HG02943 (cell line): Measurements from ENCODE around the gene UBTFL1.
"Not testable (repeated sequence)": the region's sequence is repeated elsewhere in the genome, so short reads cannot be mapped to it uniquely, and the experiment has no call there.

Experiments used
- ATAC-seq: cut with Tn5 transposase; IDR thresholded peaks from one replicate; pipeline ENCODE4 v1.9.1; 2021; ENCODE audit warnings: mild to moderate bottlenecking, low read depth, moderate library complexity; ENCODE audit not compliant: unreplicated experiment

UBTFL1 gene, protein sequence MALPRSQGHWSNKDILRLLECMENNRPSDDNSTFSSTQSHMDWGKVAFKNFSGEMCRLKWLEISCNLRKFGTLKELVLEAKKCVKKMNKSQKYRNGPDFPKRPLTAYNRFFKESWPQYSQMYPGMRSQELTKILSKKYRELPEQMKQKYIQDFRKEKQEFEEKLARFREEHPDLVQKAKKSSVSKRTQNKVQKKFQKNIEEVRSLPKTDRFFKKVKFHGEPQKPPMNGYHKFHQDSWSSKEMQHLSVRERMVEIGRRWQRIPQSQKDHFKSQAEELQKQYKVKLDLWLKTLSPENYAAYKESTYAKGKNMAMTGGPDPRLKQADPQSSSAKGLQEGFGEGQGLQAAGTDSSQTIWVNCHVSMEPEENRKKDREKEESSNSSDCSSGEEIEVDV

DNA sequence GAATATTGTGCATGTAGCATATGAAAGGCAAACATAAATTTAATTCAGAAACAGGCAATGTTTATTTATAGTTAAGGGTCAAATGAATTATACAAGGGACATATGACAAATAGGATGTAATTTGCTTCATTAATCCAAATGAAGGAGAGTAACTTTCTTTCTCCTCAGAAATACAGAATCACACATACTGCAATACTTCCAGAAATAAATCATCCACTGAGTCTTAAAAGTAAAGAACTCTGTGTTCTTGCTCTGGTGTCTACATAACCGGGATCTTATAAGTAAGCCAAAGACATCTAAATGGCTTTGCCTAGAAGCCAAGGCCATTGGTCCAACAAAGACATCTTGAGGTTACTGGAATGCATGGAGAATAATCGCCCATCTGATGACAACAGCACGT, at the start of gene UBTFL1:
TSS of gene UBTFL1 (plus strand) at position 301 of the 400 bp plus-strand sequence. CDS start at position 301, 0 bp downstream.
- ATAC-seq = not testable (repeated sequence)

DNA sequence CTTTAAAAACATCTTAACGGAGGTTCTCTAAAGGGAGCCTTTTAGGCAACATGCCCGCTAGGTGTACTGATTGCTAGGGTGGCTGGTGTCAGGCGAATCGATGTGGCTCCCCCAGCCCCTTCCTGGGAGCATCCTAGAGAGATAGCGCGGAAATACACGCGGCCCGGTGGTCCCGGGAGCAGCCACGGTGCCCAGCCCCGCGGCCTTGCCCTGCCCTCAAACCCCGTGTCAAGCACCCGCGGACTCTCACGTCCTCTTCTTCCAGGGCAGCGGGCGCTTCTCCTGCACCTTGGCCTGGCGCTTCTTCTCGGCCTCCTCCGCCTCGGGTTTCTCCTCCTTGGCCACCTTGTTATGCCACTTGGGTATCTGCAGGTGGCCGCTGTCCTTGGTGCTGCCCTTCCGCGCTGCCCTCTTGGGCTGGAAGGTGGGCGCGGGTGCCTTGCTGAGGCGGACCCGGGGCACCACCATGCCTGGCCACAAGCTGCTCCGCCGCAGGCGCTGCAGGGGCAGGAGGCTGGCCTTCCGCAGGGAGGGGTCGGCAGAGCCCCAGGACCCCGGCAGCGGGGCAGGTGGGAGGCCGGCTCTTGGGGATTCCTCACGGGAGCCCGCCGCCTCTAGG, 34.0 kb upstream of the UBTFL1 start:
- ATAC-seq = not testable (repeated sequence)

DNA sequence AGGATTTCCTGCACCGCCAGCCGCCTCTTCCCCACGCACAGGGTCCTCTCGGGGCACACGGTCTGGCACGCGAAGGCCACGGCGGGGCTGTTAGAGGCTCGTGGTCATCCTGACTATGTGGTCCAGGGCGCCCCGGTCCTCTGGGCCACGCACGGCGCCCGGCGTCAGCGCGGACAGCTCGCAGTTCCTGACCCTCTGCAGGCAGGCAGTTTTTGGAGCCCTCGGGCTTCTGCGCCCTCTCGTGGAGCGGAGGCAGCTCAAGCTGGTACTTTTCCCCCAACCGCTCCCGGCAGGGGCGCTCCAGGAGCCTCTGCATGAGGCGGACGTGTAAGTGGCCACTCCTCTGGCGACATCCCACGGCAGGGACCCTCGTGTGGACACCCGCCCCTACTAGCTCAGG, 33.4 kb upstream of the UBTFL1 start:
- not testable (repeated sequence) for ATAC-seq

DNA sequence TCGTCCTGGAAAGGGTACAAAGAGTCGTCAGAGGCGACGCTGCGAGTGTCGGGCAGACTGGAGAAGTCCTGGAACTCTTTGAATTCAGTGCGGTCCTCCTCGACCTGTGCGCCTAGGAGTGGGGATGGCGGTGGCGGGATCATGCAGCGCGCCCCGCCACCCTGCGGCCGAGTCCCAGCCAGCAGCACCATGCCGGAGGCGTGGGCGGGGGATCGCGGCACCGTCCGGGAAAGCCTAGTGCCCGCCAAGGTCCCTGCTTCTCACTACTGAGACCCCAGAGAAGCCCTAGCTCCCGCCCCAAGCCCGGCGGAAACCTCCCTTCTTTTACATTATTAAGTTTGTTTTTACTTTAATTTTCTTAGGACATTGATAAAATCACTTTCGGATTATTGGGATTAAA, 32.2 kb upstream of the UBTFL1 start:
- ATAC-seq = not testable (repeated sequence)

DNA sequence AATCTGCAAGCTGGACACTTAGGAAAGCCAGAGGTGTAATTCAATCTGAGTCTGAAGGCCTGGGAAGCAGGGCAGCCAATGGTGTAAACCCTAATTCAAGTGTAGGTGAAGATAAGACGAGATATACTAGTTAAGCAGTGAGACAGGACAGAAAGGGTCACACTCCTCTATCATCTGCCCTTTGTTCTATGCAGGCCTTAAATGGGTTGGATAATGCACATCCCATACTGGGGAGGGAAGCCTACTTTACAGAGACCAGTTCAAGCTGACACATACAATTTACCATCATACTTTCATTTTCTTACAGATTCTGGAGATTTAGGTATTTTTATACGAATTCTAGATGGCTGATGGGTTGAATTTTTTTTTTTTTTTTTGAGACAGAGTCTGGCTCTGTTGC, 3.0 kb downstream of the UBTFL1 start:
- ATAC-seq = not testable (repeated sequence)

DNA sequence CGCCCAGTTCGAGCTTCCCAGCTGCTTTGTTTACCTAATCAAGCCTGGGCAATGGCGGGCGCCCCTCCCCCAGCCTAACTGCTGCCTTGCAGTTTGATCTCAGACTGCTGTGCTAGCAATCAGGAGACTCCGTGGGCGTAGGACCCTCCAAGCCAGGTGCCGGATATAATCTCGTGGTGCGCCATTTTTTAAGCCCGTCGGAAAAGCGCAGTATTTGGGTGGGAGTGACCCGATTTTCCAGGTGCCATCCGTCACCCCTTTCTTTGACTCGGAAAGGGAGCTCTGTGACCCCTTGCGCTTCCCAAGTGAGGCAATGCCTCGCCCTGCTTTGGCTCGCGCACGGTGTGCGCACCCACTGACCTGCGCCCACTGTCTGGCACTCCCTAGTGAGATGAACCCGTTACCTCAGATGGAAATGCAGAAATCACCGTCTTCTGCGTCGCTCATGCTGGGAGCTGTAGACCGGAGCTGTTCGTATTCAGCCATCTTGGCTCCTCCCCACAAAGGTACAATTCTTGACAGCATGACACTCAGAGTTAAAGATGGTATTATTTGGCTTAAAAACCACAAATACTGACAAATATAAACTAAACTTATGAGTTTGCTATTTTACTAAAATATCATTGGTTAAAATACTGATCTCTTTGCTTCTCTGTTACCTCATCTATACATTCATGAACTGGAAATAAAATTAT, 9.6 kb downstream of the UBTFL1 start:
- not testable (repeated sequence) for ATAC-seq

DNA sequence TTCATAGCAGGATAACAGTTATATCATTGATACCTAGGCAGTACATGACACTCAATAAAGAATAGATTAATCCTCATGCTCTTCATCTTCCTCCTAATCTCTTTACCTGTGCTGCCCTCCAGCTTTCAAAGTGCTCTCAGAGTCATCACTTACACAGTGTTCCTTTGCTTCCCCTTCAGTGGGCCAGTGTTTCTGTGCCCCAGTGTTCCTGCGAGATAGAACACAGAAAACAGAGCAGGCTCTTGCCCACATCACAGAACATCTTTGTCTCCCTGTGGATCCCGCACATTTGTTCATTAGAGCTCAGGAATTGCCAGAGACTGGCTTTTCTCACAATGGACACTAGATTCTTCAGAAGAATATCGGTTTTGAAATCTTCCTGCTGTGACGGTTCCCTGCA, 12.5 kb downstream of the UBTFL1 start:
- ATAC-seq = not testable (repeated sequence)

DNA sequence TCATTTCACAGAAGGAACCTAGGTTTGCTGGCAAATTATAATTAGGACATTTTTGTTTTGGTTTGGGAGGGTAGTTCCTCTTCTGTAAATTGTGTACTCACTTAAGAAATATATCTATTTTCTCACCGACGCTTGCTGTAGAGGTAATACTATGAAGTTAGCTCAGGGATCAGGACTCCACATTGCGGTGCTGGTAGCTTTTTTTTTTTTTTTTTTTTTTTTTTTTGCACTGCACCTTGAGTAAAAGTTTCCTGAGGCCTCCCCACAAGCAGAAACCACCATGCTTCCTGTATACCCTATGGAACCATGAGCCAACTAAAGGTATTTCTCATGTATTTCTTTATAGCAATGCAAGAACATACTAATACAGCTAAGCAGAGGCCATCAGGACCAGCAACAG, 14.7 kb downstream of the UBTFL1 start:
- ATAC-seq = no peak

DNA sequence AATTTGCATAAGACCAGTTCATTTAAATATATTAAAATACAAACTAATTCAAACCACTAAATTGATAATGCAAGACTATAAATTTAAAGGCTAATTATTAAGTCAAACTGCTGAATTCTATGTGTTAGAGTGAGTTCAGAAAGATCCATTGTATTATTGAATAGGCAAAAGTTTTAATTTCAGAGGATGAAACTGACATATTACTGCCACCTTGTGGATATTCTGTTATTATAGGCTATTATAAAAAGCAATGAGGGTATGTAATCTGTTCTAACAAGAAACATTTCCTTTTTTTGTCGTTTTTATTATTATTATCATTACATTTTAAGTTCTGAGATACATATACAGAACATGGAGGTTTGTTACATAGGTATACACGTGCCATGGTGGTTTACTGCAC, 27.8 kb downstream of the UBTFL1 start:
- no peak for ATAC-seq

DNA sequence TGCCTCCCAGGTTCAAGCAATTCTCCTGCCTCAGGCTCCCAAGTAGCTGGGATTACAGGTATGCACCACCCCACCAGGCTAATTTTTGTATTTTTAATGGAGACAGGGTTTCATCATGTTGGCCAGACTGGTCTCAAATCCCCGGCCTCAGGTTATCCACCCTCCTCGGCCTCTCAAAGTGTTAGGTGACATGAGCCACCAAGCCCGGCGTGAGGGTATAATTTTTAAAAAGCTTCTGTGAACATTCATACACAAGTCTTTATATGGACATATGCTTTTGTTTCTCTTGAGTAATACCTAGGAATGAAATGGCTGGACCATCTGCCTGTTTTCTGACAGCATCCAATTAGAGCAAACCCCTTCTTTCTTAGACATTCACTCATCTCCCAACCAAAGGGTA, 34.4 kb downstream of the UBTFL1 start:
- no peak for ATAC-seq

DNA sequence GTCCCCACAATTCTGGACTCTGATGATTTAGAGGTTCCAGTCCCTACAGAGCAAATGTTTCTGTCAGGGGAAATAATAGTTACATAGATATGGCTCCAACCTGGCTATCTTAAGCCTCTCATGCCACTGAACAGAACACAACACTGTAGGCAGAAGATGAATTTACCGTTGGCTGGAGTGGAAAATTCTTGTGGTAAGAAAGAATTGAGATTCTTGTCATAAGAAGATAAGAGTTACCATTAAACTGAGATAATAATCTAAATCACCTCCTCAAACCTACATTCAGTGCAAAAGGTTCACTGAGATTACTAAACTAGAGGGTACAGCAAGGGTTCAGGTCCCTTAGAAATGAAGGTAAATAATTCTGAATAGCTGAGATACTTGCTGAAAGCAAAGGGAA, 38.6 kb downstream of the UBTFL1 start:
- ATAC-seq = no peak

DNA sequence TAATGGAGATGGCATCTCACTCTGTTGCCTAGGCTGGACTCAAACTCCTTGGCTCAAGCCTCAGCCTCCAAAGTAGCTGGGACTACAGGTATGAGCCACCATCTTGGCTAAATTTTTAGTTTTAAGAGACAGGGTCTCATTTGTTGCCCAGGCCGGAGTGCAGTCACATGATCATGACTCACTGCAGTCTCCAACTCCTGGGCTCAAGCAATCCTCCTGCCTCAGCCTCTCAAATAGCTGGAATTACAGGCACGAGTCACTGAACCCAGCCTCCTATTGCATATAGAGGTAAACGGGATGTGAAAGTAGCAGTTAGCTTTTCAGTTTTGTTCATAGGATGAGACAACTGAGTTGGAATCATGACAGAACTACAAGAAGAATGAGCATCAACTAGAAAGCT, 39.2 kb downstream of the UBTFL1 start:
- no peak for ATAC-seq

DNA sequence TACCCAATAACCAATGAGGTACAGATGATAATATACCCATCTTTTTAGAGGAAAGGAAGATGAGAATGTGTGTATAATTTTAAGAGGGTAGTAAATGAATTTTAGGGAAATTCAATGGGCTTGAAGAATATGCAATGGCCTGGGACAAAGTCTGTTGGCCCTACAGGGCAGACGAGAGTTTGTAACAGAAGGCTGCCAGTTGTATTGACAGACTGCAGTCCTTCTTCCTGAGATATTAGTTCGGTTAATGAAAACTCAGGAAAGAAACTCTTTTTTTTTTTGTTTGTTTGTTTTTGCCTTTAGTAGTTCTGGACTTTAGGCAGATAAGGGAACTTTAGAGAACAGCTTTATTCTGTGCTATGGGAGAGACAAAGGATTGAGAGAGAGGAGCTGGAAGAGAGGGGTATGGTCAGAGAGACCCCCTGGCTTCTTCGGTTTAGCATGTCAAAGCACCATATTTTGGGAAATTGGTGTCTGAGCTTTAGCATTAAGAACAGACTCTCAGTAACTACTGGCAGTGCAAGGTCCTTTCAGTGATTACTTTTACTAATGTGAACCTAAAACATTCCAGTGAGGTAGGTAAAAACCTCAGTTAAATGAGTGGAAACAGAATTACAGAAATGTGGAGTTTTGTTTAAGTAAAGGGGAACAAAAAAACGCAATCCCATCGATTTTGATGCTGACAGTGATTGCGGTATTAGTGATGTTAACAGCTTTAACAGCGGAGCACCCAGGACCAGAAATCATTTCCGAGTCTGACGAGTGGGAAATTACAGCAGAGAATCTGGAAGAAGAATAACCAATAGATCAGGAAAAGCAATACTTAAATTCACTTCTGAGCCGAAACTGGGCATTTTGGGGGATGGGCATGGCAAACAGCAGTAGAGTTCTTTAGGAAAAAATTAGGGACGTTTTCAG, 48.1 kb downstream of the UBTFL1 start:
- no peak for ATAC-seq

DNA sequence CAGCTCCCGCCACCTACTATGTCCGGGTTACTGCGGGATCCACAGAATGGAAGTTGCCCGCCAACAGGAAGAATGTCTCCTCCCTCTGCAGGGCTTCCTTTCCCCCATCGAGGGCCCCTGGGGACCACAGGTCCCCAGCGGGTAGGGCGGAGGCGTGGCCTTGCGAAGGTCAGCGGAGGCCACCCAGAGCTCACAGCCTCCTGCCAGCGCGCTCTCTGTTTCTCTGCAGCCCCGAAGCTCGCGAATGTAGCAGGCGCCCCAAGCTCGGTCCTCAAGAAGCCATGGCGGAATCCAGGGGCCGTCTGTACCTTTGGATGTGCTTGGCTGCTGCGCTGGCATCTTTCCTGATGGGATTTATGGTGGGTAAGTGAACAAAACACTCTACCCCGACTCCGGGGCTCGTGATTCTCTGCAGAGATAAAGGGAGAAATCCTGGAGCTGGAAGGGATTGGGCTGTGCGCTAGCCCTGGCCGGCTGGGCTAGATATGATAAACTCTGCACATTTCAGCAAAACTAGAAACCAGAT, 48.8 kb downstream of the UBTFL1 start, which contains the start of gene NAALAD2:
TSS of gene NAALAD2 (plus strand) at position 186 of the 526 bp plus-strand sequence. CDS start at position 282, 96 bp downstream.
- ATAC-seq = peak; percentile 72

DNA sequence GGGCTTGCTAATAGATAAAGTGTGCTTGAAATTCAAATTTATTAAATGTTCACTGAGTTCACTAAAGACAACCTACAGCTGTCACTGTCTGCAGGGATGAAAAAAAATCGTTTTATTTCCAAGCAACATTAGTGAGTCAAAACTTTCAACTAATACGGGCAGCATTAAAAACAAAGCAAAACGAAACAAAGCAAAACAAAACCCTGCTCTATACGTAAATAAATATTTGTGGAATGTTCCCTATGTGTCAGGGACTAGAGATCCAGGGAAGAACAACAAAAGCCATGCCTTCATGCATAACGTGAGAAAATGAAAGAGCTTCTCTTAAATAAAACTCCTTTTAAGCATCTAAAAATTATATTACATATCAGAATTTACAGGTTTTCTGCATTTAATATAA, 49.3 kb downstream of the UBTFL1 start:
- no peak for ATAC-seq
